ENCODE measurements around the gene AKR1B1.
"Not testable (repeated sequence)": the region's sequence is repeated elsewhere in the genome, so short reads cannot be mapped to it uniquely, and the experiment has no call there.

Gene AKR1B1

DNA sequence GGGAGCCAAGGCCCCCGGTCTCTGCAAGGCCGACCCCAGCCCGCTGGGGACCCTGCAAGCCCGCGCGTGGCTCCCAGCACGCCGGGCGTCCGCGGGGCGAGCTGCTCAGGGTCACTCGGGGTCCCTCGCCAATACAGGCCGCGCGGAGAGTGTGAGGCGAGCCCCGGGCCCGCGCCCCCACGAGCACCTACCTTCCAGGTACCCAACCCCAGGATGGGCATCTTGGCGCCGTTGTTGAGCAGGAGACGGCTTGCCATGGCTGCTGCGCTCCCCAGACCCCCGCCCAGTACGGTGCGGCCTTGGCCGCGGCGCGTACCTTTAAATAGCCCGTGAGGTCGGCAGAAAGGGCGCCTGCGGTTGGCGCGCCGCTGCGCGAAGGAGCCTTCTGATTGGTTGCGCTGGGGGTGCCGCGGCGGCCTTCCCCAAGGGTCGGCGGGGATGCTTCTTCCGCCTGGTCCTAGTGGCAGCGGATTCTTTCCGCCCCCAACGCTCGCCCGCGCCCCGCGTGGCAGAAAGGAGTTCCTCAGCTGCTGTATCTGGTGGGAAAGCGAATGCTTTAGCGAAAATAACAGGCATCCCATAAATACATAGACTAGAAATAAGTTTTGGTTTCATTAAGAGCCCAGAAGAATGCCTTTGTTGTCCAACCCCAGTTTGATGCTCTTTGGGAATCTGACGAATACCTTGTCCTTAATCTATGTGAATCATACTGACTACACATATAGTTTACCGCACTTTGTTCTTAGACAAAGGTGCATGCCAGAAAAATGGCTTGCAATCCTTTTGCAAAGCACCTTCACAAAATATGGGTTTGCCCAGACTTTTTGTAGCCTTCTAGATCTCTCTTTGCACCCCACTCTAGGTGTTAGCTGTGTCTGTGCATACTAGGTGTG is at the start of gene AKR1B1:
Gene AKR1B1 (minus strand): TSS at position 295 of the 893 bp plus-strand sequence. CDS start 38 bp downstream, at position 257.
- Histone ChIP-seq H3K4me1 (ENCODE audit: insufficient read depth, low read length) (0 out of 2 replicates have a peak, but pooled peaks cover 3% of the 10 kb centered on the region), H3K9me3 (ENCODE audit: control insufficient read depth, insufficient read depth, low read length) (no peaks in the 10 kb centered on the region), H3K9ac (ENCODE audit: low read depth, low read length) (peak within 1 kb of the TSS; percentile 96), H3K36me3 (ENCODE audit: insufficient read depth, low read length) (no peaks in the 10 kb centered on the region)

DNA sequence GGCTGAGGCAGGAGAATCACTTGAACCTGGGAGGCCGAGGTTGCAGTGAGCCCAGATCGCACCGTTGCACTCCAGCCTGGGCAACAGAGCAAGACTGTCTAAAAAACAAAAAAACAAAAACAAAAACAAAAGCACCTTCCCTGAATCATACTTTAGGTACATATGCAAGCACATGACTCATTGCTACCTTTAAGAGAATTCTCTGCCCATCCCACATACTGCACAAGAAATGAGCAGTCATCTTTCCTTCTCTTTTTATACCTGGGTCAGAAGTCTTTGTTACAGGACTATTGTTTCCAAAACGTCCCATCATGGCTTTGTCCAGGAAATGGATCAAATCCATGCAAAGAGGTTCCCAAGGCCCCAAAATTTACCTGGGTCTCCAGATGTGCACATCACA is 47.0 kb upstream of the AKR1B1 start:
- Histone ChIP-seq H3K9ac (ENCODE audit: low read depth, low read length) (no peak overlapping the region), H3K4me1 (ENCODE audit: insufficient read depth, low read length) (peaks cover 5% of the 10 kb centered on the region; the same call in 1 of the 2 replicates), H3K36me3 (ENCODE audit: insufficient read depth, low read length) (no peaks in the 10 kb centered on the region), H3K9me3 (ENCODE audit: control insufficient read depth, insufficient read depth, low read length) (no peaks in the 10 kb centered on the region)

DNA sequence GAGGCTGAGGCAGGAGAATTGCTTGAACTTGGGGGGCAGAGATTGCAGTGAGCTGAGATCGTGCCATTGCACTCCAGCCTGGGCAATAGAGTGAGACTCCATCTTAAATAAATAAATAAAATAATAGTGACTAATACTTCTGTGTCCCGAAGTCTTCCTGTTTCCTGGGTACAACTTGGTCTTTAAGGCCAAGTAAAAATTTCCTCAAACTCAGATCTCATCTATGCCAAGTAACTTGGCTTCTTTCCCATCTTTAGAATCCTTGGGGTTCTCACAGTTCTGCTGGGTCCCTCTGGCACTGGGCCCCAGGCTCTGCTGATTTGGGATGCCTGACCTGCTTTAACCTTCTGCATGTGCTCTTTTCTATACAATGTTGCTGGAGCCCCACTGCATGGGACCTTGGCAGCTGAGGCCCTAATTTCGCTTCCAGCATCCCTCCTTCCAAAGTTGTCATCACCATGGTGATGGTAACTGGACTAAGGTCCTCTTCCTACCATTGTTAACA is 45.8 kb upstream of the AKR1B1 start:
- Histone ChIP-seq H3K9me3 (ENCODE audit: control insufficient read depth, insufficient read depth, low read length) (no peaks in the 10 kb centered on the region), H3K36me3 (ENCODE audit: insufficient read depth, low read length) (no peaks in the 10 kb centered on the region), H3K4me1 (ENCODE audit: insufficient read depth, low read length) (peaks cover 3% of the 10 kb centered on the region; the same call in 1 of the 2 replicates), H3K9ac (ENCODE audit: low read depth, low read length) (no peak overlapping the region)

DNA sequence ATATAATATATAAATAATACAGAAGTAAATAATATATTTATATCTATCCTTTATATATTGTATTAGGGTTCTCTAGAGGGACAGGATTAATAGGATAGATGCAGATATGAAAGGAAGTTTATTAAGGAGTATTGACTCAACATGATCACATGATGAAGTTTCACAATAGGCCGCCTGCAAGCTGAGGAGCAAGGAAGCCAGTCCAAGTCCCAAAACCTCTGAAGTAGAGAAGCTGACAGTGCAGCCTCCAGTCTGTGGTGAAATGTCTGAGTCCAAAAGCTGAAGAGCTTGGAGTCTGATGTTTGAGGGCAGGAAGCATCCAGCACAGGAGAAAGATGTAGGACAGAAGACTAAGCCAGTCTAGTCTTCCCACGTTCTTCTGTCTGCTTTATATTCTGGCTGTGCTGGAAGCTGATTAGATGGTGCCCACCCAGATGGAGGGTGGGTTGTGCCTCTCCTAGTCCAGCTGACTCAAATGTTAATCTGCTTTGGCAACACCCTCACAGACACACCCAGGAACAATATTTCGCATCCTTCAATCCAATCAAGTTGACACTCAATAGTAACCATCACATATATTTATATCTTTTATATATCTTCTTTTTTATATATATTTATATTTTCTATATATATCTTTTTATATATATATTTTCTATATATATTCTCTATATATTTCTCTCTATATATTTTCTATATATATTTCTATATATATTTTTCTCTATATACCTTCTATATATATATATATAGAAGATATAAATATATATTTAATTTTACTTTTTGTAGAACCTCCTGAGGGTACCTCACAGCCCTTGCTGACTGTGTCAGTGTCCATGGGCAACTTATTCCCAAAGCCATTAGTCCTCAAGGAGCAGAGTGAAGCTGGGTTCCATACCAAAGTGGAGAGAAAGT is 43.8 kb upstream of the AKR1B1 start:
- H3K9me3 ChIP-seq (ENCODE audit: control insufficient read depth, insufficient read depth, low read length), result no peaks in the 10 kb centered on the region
- no peaks in the 10 kb centered on the region for H3K36me3 ChIP-seq (ENCODE audit: insufficient read depth, low read length)
- no peaks in the 10 kb centered on the region for H3K4me1 ChIP-seq (ENCODE audit: insufficient read depth, low read length)
- no peak overlapping the region for H3K9ac ChIP-seq (ENCODE audit: low read depth, low read length)

DNA sequence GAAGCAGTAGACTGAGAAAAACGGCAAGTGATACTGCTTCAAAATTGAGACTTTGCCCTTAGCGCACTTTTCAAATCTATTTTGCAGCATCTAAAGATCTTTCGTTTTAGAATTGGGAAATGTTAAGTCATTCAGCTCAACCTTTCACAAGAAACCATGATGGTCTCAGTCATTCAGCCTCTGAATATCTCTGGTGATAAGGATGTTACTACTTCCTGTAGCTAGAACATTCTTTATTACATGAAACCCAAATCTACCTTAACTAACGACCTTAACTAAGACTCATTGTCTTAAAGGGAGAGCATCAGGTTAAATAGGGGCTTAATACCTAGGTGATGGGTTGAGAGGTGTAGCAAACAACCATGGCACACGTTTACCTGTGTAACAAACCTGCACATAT is 42.1 kb upstream of the AKR1B1 start:
- Histone ChIP-seq H3K9me3 (ENCODE audit: control insufficient read depth, insufficient read depth, low read length) (no peaks in the 10 kb centered on the region), H3K9ac (ENCODE audit: low read depth, low read length) (no peak overlapping the region), H3K4me1 (ENCODE audit: insufficient read depth, low read length) (no peaks in the 10 kb centered on the region), H3K36me3 (ENCODE audit: insufficient read depth, low read length) (no peaks in the 10 kb centered on the region)

DNA sequence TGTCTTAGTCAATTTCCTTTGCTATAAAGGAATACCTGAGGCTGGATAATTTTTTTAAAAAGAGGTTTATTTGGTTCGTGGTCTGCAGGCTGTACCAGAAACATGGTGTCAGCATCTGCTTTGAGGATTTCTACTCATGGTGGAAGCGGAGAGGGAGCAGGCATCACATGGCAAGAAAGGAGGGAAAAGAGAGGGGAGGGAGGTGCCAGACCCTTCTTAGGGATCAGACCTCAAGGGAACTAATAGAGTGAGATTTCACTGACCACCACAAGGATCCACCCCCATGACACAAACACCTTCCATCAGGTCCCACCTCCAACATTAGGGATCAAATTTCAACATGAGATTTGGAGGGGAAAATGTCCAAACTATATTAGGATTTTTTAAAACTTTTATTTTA is 41.5 kb upstream of the AKR1B1 start:
- Histone ChIP-seq H3K9ac (ENCODE audit: low read depth, low read length) (no peak overlapping the region), H3K4me1 (ENCODE audit: insufficient read depth, low read length) (no peaks in the 10 kb centered on the region), H3K9me3 (ENCODE audit: control insufficient read depth, insufficient read depth, low read length) (no peaks in the 10 kb centered on the region), H3K36me3 (ENCODE audit: insufficient read depth, low read length) (no peaks in the 10 kb centered on the region)

DNA sequence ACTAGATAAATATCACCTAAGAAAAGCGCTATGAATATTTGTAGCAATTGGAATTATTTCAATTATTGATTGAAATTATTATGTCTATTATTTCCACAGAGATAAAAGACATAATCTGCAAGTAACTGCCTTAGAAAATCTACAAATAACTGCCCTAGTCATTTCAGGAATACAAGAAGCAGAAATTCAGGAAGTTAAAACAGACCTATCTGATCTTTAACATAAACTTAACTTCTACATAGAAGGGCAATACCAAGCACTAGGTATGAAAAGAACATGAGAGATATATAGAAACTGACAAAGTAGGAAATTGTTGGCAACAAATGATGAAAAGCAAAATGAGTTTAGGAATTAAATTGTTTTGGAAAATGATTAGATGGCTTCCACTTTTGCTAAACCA is 36.6 kb upstream of the AKR1B1 start:
- Histone ChIP-seq H3K9ac (ENCODE audit: low read depth, low read length) (no peak overlapping the region), H3K36me3 (ENCODE audit: insufficient read depth, low read length) (no peaks in the 10 kb centered on the region), H3K4me1 (ENCODE audit: insufficient read depth, low read length) (no peaks in the 10 kb centered on the region), H3K9me3 (ENCODE audit: control insufficient read depth, insufficient read depth, low read length) (no peaks in the 10 kb centered on the region)

DNA sequence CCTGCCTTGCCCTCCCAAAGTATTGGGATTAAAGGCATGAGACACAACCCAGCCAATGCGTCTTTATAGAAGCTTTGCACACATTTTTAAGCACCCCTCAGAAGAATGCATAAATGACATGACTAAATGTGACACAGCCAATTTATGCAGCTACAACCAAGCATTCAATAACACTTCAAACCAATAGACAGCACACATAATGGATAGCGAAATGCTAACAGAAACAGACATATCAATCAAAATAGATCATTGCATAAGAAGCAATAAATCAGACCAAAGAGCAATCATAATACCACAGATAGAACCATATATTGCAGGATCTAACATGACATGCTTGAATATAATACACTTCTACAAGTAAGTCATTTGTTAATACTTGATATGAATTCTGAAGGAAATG is 34.2 kb upstream of the AKR1B1 start:
- Histone ChIP-seq H3K36me3 (ENCODE audit: insufficient read depth, low read length) (no peaks in the 10 kb centered on the region), H3K9me3 (ENCODE audit: control insufficient read depth, insufficient read depth, low read length) (peaks cover 3% of the 10 kb centered on the region; the same call in 1 of the 2 replicates), H3K4me1 (ENCODE audit: insufficient read depth, low read length) (no peaks in the 10 kb centered on the region), H3K9ac (ENCODE audit: low read depth, low read length) (no peak overlapping the region)

DNA sequence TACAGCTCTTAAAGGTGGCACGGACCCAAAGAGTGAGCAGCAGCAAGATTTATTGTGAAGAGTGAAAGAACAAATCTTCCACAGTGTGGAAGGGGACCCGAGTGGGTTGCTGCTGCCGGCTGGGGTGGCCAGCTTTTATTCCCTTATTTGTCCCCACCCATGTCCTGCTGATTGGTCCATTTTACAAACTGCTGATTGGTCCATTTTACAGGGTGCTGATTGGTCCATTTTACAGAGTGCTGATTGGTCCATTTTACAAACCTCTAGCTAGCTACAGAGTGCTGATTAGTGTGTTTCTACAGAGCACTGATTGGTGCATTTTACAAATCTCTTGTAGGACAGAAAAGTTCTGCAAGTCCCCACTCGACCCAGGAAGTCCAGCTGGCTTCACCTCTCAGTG is 28.8 kb upstream of the AKR1B1 start:
- not testable (repeated sequence) for H3K4me1 ChIP-seq (ENCODE audit: insufficient read depth, low read length); H3K36me3 ChIP-seq (ENCODE audit: insufficient read depth, low read length); H3K9ac ChIP-seq (ENCODE audit: low read depth, low read length); H3K9me3 ChIP-seq (ENCODE audit: control insufficient read depth, insufficient read depth, low read length)

DNA sequence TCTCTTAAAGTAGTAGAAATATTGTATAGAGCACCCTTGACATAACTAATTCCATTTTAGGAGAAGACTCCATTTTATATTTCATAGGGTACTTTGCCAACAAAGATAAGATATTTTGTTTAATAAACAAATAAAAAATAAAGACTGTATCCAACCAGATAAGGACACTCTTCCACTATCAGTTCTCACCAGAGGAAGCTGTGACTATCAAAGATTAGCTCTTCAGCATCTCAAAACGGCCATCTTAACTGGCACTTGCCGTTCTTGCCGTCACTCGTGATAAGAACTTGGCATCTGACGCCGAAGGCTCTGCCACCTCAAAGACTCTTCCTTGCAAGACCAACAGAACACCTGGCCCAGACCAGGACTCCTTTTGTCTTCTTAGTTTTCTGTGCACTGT is 26.3 kb upstream of the AKR1B1 start:
- Histone ChIP-seq H3K9ac (ENCODE audit: low read depth, low read length) (no peak overlapping the region), H3K4me1 (ENCODE audit: insufficient read depth, low read length) (peaks cover 8% of the 10 kb centered on the region), H3K36me3 (ENCODE audit: insufficient read depth, low read length) (no peaks in the 10 kb centered on the region), H3K9me3 (ENCODE audit: control insufficient read depth, insufficient read depth, low read length) (peaks cover 6% of the 10 kb centered on the region)

DNA sequence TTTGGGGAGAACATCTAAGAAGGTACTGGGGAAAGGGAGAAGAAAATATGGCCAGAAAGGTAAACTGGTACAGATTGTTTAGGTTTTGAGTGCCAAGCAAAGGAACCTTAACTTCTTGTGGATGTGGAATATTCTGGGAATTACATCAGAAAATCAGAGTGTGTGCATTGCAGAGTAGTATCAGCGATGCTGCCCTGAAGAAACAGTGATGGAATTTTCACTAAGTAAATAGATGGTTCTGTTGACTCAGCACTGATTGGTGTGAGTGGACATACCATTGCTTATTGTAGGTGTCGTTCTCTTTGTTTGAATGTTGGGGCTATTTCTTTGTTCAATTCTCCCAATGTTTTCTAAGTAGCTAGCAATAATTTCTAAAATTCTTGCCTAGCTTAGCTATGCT is 24.4 kb upstream of the AKR1B1 start:
- Histone ChIP-seq H3K9ac (ENCODE audit: low read depth, low read length) (no peak overlapping the region), H3K36me3 (ENCODE audit: insufficient read depth, low read length) (no peaks in the 10 kb centered on the region), H3K4me1 (ENCODE audit: insufficient read depth, low read length) (peaks cover 16% of the 10 kb centered on the region), H3K9me3 (ENCODE audit: control insufficient read depth, insufficient read depth, low read length) (peaks cover 3% of the 10 kb centered on the region; the same call in 1 of the 2 replicates)

DNA sequence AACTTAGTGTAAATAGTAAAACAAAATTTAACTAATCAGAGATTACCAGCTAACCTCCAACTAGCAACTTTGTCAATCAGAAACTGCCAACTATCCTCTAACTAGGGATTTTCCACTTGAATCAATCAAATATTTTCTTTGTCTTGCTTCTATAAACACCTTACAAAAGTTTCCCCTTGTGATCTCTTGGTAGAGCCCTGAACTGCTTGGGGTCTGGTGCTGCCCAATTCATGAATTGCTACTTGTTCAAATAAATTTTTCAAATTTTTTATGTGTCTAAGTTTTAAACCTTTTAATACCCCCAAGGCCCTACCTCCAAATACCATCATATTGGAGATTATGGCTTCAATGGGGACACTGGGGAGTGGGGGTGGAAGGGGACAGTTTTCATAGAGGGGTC is 24.0 kb upstream of the AKR1B1 start:
- Histone ChIP-seq H3K9ac (ENCODE audit: low read depth, low read length) (no peak overlapping the region), H3K4me1 (ENCODE audit: insufficient read depth, low read length) (peaks cover 16% of the 10 kb centered on the region)

DNA sequence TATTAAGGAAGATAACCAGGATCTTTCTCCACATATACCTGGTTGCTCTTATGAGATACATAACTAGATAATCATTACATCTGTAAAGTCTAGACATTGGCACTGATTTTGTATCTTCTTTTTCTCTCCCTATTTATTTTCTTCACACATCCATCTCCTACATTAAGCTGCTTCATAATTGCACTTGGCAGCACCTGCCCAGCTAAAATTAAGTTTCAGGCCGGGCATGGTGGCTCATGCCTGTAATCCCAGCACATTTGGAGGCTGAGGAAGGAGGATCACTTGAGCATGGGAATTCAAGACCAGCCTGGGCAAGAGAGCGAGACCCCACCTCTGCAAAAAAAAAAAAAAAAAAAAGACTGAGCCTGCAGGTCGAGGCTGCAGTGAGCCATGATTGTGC is 22.3 kb upstream of the AKR1B1 start:
- Histone ChIP-seq H3K4me1 (ENCODE audit: insufficient read depth, low read length) (peaks cover 16% of the 10 kb centered on the region), H3K9ac (ENCODE audit: low read depth, low read length) (no peak overlapping the region), H3K9me3 (ENCODE audit: control insufficient read depth, insufficient read depth, low read length) (peaks cover 3% of the 10 kb centered on the region; the same call in 1 of the 2 replicates), H3K36me3 (ENCODE audit: insufficient read depth, low read length) (no peaks in the 10 kb centered on the region)

More for the DNA sequence above, 24.0 kb upstream of the AKR1B1 start:
- Histone ChIP-seq H3K9me3 (ENCODE audit: control insufficient read depth, insufficient read depth, low read length) (peaks cover 3% of the 10 kb centered on the region; the same call in 1 of the 2 replicates), H3K36me3 (ENCODE audit: insufficient read depth, low read length) (no peaks in the 10 kb centered on the region)

DNA sequence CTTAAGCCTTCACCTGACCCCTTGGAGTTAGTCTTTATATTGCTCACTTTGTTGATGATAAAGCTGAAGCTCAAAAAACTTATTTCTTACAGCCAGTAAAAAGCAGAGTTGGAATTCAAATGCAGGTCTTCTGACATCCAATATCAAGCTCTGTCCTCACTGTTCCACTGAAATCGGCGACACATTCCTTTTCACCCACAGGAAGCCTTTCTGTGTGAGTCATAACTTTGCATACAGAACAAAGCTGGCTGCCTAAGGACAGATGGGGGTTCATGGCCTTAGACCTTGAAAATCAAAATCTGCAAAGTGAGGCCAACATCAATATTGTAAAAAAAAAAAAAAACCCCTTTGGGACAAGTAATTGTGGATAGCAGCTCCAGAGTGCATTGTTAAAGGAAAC is 21.8 kb upstream of the AKR1B1 start:
- Histone ChIP-seq H3K9me3 (ENCODE audit: control insufficient read depth, insufficient read depth, low read length) (peaks cover 3% of the 10 kb centered on the region; the same call in 1 of the 2 replicates), H3K4me1 (ENCODE audit: insufficient read depth, low read length) (peaks cover 16% of the 10 kb centered on the region), H3K9ac (ENCODE audit: low read depth, low read length) (no peak overlapping the region), H3K36me3 (ENCODE audit: insufficient read depth, low read length) (no peaks in the 10 kb centered on the region)

Data from ES-I3 (cell line).